GM10847 (cell line): ENCODE measurements around the gene ZMYND10.

ENCODE experiments used
- POLR2A ChIP-seq: IDR thresholded peaks from 2 replicates; pipeline ENCODE4 v1.6.1; 2011; ENCODE audit not compliant: insufficient read length; ENCODE audit errors: extremely low read depth

Gene ZMYND10

DNA sequence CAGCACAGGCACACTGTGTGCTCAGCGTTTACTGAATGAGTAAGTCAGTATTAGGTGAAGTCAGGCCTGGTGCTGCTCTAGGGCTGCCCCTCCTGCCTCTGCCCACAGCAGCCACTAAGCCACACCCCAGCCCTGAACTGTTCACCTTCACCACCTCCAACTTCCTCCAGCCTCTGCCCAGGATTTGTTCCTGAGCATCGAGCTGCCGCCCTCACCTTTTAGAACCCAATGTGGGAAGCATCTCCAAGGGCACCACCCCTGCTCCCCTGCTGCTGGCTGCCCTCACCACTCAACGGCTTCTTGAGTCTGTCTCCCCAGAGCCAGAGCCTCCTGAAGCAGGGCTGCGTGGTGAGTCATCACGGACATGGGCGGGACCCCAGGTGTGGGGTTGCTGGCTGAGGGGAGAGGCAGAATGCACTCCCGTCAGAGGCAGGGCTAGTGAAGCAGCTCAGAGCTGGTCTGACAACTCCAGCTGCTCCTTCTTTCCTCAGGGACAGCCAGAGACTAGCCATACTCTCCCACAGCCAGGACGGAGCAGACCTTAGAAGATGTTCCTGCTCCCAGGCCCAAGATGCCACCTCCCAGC lies 28.8 kb downstream of the ZMYND10 start:
- TF ChIP-seq POLR2A: no peak

DNA sequence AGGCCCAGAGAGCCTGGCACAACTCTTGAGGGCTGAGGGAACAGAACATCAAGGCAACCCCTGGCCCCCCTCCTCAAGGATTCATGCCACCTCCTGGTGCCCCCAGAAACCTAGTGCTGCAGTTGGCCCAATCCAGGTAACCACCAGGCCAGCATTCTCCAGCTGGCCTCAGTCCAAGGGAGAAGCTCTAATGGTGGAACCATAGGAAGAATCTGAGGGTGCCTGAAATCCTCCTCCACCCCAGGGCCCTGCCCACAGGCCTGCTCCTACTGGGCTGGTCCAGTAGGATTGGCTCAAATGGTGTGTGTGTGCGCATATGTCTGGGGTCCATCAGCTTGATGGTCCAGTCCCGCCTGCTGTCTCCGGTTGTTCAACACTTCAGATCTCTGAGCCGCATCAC lies 30.7 kb downstream of the ZMYND10 start:
- no peak for TF ChIP-seq POLR2A

DNA sequence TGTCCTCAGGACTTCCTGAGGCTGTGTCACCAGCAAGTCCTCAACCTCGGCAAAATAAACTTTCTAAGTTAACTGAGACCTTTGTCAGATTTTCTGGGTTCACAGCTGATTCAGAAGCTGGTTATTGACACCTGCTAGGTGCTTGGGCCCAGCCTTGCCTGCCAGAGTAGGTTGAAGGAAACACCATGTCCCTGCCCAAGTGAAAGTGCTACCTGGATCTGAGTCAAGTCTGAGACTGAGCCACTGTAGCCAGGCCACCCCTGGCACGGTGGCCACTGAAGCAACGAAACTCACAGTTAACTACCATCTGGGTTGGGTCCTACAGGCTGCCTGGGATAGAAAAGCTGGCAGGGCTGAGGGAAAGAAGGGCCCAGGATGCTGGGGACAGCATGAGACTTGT lies 31.2 kb downstream of the ZMYND10 start:
- no peak for TF ChIP-seq POLR2A

DNA sequence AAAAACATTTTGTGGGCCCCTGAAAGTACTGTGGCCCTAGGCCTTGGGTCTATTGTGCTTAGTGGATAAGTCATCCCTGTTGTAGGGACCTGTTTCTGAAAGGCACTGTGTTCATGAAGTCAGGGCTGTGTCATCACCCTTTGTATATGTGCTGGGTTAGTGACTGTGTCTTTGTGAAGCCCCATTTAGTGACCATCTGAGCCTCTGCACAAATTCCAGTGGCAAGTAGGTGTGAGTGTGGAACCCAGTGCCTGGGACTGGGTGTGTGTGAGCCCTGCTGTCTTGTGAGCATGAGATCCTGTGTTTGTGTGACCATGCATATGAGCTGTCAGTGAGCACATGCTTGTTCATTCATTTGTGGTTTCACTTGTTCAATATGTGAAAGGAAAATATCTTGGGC lies 40.9 kb downstream of the ZMYND10 start:
- TF ChIP-seq POLR2A: no peak

DNA sequence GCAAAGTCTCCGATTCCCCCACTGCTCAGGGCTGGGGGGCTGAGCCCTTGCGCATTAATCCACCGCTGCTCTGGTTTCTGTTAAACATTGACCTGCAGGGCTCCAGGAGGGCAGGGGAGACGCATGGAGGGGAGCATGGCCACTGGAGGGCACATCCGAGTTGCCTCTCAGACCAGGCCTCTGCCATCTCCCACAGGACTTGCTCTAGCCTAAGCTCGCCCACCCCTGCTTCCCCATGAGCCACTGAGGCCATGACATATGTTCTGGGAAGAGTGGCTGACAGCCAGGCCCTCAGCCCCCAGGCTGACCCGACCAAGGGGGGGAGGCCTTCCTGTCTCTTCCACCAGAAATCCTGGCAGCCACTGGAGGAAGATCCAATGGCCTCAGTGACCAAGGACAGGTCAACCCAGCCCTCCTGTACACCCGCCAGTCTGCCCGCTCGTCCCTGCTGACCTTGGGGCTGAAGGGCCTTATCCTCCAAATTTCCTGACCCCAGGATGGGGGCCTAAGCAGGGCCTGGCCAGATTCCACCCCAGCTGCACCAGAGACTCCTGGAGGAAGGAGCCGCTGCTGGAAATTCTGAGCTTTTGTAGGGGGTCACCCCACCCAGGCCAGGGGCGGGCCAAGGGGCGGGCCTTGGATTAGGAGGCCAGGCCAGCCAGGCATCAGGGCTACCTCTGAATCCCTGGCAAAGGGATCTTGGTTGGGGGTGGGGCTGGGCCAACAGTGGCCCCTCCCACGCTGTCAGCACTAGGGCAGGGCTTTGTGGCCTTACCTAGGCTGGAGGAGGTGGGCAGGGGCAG lies 42.3 kb downstream of the ZMYND10 start, which contains the start of gene HYAL1:
Gene HYAL1, minus strand, starts transcription at position 562 of the 803 bp plus-strand sequence. CDS start 618 bp downstream, outside the sequence.
- TF ChIP-seq POLR2A: no peak

DNA sequence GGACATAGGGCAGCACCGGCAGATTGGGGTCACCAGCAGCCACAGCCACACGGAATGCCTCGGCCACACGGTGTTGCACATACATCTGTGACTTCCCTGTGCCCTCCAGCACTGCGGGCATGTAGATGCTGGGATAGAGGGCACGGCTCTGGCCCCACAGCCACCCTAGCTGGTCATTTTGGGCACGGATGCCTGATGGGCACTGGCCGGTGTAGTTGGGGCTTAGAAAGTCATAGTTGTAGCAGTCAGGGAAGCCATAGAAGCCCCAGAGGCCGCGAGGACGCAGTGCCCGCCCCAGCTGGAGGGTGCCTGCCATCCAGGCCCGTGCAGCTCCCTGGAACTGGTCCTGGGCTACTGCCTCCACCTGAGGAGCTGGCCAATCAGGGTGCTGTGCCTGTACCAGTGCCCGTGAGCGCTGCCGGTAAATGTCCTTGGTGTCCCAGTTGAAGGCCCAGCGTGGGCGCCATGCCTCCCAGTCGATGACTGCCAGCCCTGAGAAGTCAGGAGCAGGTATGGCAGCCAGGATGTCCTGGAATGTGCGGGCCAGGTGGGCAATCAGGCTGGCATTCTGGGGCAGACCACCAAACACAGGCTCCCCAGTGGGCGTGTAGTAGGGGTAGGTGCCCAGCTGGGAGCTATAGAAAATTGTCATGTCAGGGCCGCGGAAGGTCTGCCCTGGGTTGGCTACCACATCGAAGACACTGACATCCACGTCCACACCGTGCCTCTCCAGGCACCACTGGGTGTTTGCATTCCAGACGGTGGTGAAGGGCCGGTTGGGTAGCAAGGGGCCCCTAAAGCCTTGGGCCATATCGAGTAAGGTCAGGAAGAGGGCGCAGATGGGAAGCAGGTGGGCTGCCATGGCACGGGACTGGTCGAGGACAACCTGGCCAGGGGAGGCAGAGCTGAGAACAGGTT lies 43.2 kb downstream of the ZMYND10 start:
- TF ChIP-seq POLR2A: no peak

- TF ChIP-seq POLR2A: no peak
Measured at GRCh38 chr3:50300681-50301254, 44.8 kb downstream of the ZMYND10 start.

- TF ChIP-seq POLR2A: no peak
Measured at GRCh38 chr3:50299929-50300680, 45.4 kb downstream of the ZMYND10 start.

DNA sequence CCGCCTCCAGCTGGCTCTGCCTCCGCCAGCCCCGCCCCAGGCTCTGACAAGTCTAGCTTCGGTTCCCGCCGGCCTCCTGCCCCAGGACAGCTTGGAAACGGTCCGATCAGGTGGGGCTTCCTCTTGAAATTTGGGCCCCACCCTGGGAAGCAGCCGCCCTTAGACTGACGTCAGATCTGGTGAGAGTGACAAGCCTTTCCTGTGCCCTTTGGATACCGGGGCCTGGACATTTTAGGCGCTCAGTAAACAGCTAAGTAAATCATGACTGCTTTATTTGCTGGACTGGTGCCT lies 45.9 kb downstream of the ZMYND10 start:
- no peak for TF ChIP-seq POLR2A

- peak; percentile 95 for TF ChIP-seq POLR2A
Measured at GRCh38 chr3:50298836-50299637, 46.5 kb downstream of the ZMYND10 start, which contains the start of the genes HYAL3 and NAA80. TSS of gene HYAL3 (minus strand) at chr3:50299405. CDS start at chr3:50295602, 3,803 bp downstream. TSS of gene NAA80 (minus strand) at chr3:50299405. CDS start at chr3:50297463, 1,942 bp downstream.

DNA sequence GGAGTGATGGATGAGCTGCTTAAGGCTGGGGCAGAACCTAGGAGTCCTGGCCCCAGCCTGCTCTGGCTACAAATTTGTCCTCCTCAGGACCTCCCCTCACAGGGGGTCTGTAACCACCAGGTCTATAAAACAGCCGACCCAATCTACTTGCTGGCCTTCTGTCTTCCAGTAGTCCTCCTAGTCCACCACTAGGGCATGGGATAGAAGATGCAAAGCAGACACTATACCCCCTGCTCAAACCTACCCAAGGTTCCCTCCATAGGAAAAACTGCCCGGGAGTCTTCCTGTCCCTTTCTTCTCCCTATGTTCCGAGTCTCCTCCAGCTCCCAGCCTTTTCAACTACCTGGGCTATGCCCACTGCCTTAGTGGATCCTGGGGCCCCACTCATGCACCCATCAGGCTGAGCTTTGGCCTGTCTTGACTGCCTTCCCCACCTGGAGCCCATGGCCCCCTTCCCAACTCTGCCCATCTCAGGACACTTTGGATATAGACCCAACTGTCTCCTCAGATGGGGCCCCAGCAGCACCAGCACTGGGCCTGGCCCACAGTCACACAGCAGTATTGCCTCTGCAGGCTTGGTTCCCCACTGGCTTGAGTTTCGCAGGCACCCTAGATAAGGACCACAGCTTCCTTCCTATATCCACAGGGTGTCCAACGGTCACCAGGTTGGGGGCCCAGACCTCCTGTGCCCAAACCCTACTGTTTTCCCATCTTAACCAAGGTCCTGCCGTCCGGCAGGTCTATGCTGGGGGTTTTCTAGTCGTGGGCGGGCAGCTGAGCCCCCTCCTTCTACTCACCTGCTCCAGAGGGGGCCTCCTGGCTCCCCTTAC lies 47.4 kb downstream of the ZMYND10 start:
- no peak for TF ChIP-seq POLR2A

DNA sequence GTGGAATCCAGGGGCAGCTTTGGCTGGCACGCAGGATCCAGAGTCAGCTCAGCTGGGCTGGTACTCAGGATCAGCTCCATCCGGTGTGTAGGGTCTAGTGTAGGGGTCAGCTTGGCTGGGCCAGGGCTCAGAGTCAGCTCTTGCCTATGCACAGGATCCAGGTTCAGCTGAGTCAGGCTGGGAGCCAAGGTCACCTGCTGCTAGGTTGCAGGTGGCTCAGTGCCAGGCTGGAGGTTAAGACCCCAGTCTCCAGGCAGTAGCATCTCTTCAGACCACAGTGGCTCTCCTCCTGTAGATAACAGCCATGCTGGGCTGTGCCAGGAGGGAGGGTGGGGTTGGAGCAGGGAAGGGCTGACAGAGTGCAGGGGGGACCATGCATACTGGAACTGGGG lies 48.2 kb downstream of the ZMYND10 start:
- no peak for TF ChIP-seq POLR2A
